ENCODE measurements around the gene APOL4.
A peak's percentile ranks its signal among the peaks of the same experiment; 100 is the strongest.
"Not testable (repeated sequence)": the region's sequence is repeated elsewhere in the genome, so short reads cannot be mapped to it uniquely, and the experiment has no call there.

Gene APOL4

DNA sequence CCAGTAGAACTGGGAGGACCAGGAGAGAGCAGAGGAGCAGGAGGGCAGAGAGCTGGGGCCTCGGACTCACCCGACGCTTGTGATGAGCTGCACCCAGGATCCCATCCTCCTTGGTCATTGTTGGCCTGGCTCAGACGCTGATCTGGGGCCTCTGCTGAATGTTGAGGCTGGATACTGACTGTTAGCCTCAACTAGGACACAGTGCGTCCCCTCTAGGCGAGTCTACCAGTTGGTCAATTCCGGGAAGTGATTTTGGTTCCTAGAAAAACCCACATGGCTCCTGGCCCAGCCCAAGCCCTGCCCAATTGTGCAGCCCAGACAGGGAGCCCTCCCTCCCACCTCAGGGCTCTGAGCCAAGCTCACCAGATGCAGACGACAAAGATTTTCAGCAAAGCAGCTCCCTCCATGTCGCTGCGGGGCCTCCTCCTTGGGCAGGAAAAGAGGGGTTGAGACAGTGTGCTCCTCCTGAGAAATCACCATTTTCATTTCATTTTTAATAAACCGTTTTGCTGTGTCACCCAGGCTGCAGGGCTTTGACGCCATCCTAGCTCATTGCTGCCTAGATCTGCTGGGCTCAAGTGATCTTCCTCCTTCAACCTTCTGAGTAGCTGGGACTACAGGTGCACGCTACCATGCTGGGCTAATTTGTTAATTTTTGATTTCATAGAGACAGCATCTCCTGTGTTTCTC is at the start of gene APOL4:
Gene APOL4, minus strand, starts transcription at position 180 of the 690 bp plus-strand sequence. Its CDS starts 75 bp downstream, at position 105.
- no peak for DNase-seq

DNA sequence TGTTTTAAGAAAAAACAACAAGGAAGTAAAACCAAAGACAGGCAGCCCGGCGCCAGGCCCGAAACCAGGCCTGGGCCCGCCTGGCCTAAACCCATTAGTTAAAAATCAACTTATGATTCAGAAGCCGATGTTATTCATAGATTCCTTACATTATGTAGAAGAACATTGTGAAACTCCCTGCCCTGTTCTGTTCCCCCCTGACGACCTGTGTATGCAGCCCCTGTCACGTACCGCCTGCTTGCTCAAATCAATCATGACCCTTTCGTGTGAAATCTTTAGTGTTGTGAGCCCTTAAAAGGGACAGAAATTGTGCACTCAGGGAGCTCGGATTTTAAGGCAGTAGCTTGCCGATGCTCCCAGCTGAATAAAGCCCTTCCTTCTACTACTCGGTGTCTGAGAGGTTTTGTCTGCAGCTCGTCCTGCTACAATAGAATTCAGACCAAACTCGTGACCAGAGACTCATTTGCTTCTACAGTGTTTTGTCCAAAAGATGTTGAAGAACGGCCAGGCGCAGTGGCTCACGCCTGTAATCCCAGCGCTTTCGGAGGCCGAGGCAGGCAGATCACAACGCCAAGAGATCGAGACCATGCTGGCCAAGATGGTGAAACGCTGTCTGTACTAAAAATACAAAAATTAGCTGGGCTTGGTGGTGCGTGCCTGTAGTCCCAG is 48.8 kb upstream of the APOL4 start:
- DNase-seq: not testable (repeated sequence)

GRCh38 chr22:36249160-36249559 is 47.6 kb upstream of the APOL4 start:
- no peak for DNase-seq

DNA sequence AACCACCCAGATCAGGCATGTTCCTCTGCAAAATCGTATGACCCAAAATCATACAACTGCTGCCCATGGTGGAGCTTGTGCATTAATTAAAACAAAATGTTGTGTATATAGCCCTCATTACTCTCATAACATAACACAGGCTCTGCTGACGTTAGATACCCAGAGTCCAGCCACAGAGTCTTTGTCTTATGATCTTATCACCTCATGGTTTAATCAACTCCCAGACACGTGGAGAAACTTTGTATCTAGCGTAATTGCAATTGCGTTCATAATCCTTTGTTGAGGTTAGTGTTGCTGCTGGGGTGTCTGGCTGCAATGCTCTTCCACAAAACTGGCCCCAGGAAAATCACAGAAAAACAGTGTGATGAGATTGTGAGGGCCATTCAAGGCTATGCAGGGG is 46.3 kb upstream of the APOL4 start:
- no peak for DNase-seq

DNA sequence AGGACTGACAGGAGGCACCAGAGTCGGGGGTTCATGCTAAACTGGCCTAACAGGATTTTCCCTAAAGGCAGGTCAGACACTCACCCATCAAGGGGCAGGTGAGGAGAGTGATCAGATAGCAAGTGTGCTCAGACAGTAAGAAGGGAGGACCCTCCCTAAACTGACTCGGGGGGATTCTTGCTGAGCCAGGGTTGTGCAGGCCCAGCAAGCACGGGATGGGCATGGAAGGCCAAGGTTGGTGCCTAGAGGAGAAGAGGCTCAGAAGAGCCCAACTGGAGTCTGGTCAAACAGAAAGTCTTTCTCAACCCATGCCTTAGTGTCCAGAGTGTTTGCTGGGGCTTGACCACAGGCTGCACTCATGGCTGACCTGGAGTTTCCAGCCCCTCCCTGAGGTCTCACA is 45.1 kb upstream of the APOL4 start:
- peak; percentile 32 for DNase-seq

GRCh38 chr22:36245805-36246356 is 44.3 kb upstream of the APOL4 start:
- peak; percentile 25 for DNase-seq

GRCh38 chr22:36244522-36245391 is 43.1 kb upstream of the APOL4 start:
- peak; percentile 26 for DNase-seq

DNA sequence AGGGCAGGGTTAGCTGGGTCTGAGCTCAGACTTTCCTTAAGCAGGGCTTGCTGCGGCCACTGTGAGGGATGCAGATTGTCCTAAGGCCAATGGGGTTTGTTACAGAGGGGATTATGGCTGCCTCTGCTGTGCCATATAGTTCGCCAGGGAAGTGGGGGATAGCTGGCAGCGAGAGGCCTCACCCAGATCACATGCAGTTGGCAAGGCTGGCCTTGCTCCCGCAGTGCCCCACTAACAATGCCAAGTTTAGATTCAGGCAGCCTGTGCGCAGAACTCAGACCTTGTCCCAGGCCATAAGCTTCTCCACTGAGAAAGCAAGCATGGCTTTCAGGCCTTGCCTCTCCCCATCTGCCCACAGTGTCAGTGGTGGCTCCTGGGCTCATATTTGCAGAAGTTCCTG is 42.4 kb upstream of the APOL4 start:
- peak; percentile 25 for DNase-seq

GRCh38 chr22:36239401-36240171 is 38.0 kb upstream of the APOL4 start, which contains the start of gene APOL2:
Gene APOL2 (minus strand): TSS chr22:36239527. CDS start chr22:36233162, 6,365 bp downstream.
- peak; percentile 86 for DNase-seq

GRCh38 chr22:36239150-36239400 is 37.5 kb upstream of the APOL4 start:
- no peak for DNase-seq

DNA sequence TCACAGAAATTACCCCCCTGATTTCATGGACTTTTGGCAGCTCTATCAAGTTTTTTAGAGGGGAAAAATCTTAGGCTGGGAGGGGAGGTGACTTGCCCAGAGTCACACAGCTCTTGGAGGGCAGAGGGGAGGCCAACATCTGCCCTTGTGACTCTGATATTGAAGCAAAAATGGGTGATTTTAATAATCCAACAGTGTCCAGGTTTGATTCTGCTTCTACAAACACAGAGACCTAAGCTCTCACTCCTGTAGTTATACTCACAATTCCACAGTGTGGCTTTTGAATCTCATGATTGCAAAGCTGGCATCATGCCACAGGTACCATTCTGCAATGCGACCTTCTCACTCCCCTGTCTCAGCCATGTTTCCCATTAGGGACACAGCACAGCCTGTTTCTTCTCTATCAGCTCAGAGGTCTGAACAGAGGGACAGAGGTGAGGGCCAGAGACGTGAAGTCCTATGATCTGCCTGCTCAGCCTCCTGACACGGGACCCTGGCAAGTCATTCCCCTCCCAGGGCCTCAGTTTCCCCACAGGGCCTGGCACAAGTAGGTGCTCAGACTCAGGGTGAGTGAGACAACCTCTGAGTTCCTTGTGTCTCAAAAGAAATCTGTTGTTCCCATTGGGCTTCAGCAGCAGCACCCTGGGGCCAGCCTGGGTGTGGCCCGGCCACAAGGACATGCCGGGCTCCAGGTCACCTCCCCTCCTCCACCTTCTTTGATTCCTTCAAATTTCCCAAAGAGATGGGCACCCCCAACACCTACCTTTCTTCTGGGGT is 37.0 kb upstream of the APOL4 start:
- peak; percentile 53 for DNase-seq

- no peak for DNase-seq
Observed at GRCh38 chr22:36237462-36238372, 36.1 kb upstream of the APOL4 start.

GRCh38 chr22:36236388-36237319 is 35.0 kb upstream of the APOL4 start:
- DNase-seq: peak; percentile 43

GRCh38 chr22:36235585-36235984 is 34.0 kb upstream of the APOL4 start:
- peak; percentile 12 for DNase-seq

GRCh38 chr22:36234919-36235318 is 33.3 kb upstream of the APOL4 start:
- peak; percentile 33 for DNase-seq

- DNase-seq: no peak
Observed at GRCh38 chr22:36234213-36234612, 32.6 kb upstream of the APOL4 start.

GRCh38 chr22:36233796-36234195 is 32.2 kb upstream of the APOL4 start:
- no peak for DNase-seq

- no peak for DNase-seq
Observed at GRCh38 chr22:36232715-36233401, 31.2 kb upstream of the APOL4 start.

GRCh38 chr22:36231051-36231450 is 29.4 kb upstream of the APOL4 start:
- DNase-seq: not testable (repeated sequence)
